Stimulated activated CD4-positive, alpha-beta T cell treated with anti-CD3 and anti-CD28 coated beads, Interleukin-1b, Interleukin-23, amount 100 ng/mL, for 24 hours (primary cell): ENCODE data around the gene TADA3.

ENCODE experiments used
- DNase-seq, 4 experiments: peaks; one replicate each; pipeline ENCODE4 v3.0.0-alpha.2; 2020; ENCODE audit warnings: low read depth in 4 of 4, low spot score in 1 of 4

Gene TADA3

GRCh38 chr3:9765865-9766264 lies 26.4 kb downstream of the TADA3 start:
- DNase-seq = no peak

- no peak for DNase-seq
Measured at GRCh38 chr3:9762871-9763270, 29.4 kb downstream of the TADA3 start.

GRCh38 chr3:9761919-9762318 lies 30.4 kb downstream of the TADA3 start:
- DNase-seq = no peak

GRCh38 chr3:9760779-9761505 lies 31.3 kb downstream of the TADA3 start:
- DNase-seq = no peak

GRCh38 chr3:9757427-9757826 lies 34.8 kb downstream of the TADA3 start:
- DNase-seq = no peak

GRCh38 chr3:9754678-9755077 lies 37.6 kb downstream of the TADA3 start:
- DNase-seq = no peak

GRCh38 chr3:9750556-9751411 lies 41.5 kb downstream of the TADA3 start:
- DNase-seq = no peak

- peak; percentile 79 to 94 (median 90) for DNase-seq
Measured at GRCh38 chr3:9749645-9750555, 42.4 kb downstream of the TADA3 start, which contains the start of gene OGG1. OGG1 (plus strand) TSS chr3:9749952; CDS start chr3:9750287, 335 bp downstream.

- DNase-seq = no peak
Measured at GRCh38 chr3:9749296-9749644, 43.0 kb downstream of the TADA3 start.

GRCh38 chr3:9748031-9748430 lies 44.2 kb downstream of the TADA3 start:
- DNase-seq = no peak

GRCh38 chr3:9747267-9747666 lies 45.0 kb downstream of the TADA3 start:
- DNase-seq = no peak

GRCh38 chr3:9746330-9746729 lies 45.9 kb downstream of the TADA3 start:
- no peak for DNase-seq

GRCh38 chr3:9745521-9745920 lies 46.8 kb downstream of the TADA3 start:
- DNase-seq = no peak

GRCh38 chr3:9744162-9744561 lies 48.1 kb downstream of the TADA3 start:
- DNase-seq = no peak

- no peak for DNase-seq
Measured at GRCh38 chr3:9743548-9743947, 48.7 kb downstream of the TADA3 start.

- DNase-seq = no peak
Measured at GRCh38 chr3:9742560-9742959, 49.7 kb downstream of the TADA3 start.

GRCh38 chr3:9739181-9739580 lies 53.1 kb downstream of the TADA3 start:
- no peak for DNase-seq

- DNase-seq = no peak
Measured at GRCh38 chr3:9736831-9737230, 55.4 kb downstream of the TADA3 start.

- DNase-seq = no peak
Measured at GRCh38 chr3:9732740-9733115, 59.5 kb downstream of the TADA3 start.

- peak in 1 of 4 experiments; percentile 18 for DNase-seq
Measured at GRCh38 chr3:9732080-9732739, 60.1 kb downstream of the TADA3 start.
